Fibroblast of the aortic adventitia (primary cell): ENCODE results near the gene NUDT14. TPM values are rescaled to one million over a fixed set of nuclear protein-coding genes. Genes with fewer than 3 reads are reported as not detected.

Source experiments
- DNase-seq: peaks from one replicate; pipeline ENCODE4 v3.0.0-alpha.2; 2010; ENCODE audit warnings: low read depth
- H3K4me3 ChIP-seq: 2 replicates; pipeline ENCODE4 v1.5.1; 2011; ENCODE audit warnings: low read depth, mild to moderate bottlenecking, control low read depth, low read length, moderate library complexity
- total RNA-seq: library from RNA; depleted of rRNA; stranded (reverse); fragments of >200 nt; gene quantifications from 2 replicates; pipeline ENCODE4 v1.2.3, GENCODE V29; 2012; ENCODE audit warnings: low replicate concordance
- TF ChIP-seq, protein P1 (sequence below): IDR thresholded peaks from 2 replicates; pipeline ENCODE4 v1.5.1; 2011; ENCODE audit warnings: mild to moderate bottlenecking, low read length, control low read depth, inconsistent platforms; ENCODE audit not compliant: insufficient read depth

The NUDT14 gene
- total RNA-seq, 1 donor: 11.7 TPM

DNA sequence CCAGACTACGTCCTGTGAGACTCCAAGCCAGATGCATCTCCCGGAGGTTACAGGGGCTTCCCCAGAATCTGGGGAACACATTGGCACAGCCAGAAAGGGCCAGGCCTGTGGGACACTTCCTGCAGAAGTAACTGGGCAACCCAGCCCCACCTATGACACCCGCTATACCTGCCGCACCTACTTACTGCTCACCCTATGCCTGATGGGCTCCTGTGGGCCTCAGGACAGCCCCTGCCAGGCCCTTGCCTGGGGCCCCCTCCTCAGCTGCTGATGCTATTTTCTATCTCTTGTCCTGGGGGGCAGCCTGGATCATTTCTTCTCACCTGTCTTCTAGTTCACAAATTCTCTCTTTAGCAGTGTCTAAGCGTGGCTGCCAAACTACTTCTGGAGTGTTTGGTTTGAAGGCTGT lies 41.3 kb downstream of the NUDT14 start:
- no peak overlapping the region for H3K4me3 ChIP-seq
- TF ChIP-seq, protein P1, sequence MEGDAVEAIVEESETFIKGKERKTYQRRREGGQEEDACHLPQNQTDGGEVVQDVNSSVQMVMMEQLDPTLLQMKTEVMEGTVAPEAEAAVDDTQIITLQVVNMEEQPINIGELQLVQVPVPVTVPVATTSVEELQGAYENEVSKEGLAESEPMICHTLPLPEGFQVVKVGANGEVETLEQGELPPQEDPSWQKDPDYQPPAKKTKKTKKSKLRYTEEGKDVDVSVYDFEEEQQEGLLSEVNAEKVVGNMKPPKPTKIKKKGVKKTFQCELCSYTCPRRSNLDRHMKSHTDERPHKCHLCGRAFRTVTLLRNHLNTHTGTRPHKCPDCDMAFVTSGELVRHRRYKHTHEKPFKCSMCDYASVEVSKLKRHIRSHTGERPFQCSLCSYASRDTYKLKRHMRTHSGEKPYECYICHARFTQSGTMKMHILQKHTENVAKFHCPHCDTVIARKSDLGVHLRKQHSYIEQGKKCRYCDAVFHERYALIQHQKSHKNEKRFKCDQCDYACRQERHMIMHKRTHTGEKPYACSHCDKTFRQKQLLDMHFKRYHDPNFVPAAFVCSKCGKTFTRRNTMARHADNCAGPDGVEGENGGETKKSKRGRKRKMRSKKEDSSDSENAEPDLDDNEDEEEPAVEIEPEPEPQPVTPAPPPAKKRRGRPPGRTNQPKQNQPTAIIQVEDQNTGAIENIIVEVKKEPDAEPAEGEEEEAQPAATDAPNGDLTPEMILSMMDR: no peak
- no peak for DNase-seq

DNA sequence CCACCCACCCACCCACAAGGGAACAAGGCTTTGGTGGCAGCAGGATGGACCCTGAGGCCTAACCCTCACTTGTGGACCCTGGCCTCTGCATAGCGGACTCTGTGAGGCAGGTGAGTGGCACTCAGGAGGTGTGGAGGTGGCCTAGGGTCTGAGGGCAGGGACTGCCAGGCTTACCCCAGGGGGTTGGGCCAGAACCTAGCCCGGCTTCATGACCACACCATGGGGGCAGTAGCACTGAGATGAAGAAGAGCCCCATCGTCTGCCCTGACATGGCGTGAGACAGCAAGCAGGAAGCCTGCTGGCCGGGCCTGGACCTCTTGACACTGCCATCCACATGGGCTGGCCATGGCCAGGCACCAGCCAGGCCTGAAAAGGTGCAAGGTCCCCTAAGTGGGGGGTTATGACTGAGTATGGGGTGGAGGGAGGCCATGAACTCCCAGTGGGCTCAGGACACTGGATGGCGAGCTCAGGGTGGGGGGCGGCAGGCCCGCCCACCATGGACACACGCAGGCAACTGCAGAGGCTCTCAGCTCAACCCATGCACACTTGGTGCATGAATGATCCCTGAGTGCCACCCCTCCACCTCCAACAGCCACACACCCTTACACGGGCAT lies 41.8 kb downstream of the NUDT14 start:
- TF ChIP-seq, protein P1: no peak
- no peak overlapping the region for H3K4me3 ChIP-seq
- DNase-seq: no peak

DNA sequence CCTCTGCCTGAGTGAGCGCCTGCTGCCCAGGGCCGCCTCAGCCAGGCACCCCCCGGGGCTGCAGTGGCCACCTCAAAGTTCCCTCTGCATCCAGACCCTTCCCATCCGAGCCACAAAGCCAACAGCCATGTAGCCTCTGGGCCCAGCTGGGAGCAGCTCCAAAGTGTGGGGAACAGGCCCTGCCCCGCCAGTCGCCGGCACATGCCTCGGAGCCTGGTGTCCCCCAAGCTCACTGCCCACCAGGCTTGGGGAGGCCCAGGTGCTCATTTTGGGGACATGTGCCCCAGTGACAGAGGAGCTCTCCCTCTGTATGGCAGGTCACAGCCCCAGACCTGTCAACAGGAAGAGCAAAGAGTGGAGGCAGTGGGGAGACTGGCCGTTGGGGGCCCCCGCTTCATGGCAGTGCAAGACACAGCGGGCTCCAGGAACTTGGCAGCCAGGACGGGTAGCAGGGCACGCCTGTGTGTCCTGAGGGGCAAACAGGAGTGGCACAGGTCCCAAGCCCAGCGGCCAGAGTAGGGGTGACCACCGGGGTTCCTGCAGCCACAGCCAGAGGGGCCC lies 42.5 kb downstream of the NUDT14 start:
- TF ChIP-seq, protein P1: no peak
- H3K4me3 ChIP-seq: no peak overlapping the region
- no peak for DNase-seq

DNA sequence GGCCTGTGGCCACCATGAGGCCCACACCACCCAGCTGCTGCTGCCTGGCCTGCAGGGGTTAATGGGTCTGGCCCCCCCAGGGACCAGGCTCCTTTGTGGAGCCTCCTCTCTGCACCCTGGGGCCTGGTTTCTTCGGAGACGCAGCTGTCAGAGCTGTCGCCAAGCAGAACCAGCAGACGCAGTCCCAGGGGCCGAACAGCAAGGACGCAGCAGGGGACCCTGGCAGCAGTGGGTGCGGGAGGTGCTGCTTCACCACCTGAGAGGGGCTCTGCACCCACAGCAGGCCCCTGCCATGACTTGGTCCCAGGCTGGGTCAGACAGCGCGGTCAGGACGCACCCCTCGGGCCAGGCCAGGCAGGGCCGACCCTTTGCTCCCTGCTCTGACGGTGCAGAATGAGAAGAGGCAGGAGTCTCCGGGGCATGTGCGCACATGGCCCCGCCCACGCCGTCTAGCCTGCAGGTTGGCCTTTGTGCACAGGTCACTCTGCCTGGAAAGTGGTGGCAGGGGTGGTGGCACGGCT lies 43.0 kb downstream of the NUDT14 start:
- no peak for DNase-seq
- TF ChIP-seq, protein P1: no peak
- H3K4me3 ChIP-seq: no peak overlapping the region

DNA sequence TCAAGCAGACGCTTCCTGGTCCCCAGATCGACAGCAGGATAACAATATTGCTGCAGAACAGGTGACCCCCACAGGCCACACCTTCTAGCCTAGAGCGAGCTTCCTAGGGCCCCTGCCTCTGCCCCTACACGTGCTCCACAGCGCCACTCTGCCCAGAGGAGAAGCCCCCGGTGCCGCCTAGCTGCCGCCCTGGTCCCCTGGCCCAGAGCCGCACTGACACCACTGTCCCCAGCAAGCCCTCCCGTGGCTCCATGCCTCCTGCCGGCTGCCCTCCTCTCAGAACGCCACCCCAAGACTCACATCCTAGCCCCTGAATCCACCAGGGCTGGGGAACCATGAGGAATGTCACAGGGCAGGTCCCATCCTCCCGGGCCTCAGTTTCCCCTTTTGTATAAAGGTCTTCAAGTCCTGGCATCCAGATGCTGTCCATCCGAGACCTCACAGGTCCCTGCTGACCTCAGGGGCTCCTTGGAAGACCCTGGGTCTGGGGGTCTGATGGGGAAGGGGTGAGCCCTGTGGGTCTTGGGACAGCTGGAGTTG lies 43.6 kb downstream of the NUDT14 start:
- TF ChIP-seq, protein P1: no peak
- H3K4me3 ChIP-seq: no peak overlapping the region
- no peak for DNase-seq

DNA sequence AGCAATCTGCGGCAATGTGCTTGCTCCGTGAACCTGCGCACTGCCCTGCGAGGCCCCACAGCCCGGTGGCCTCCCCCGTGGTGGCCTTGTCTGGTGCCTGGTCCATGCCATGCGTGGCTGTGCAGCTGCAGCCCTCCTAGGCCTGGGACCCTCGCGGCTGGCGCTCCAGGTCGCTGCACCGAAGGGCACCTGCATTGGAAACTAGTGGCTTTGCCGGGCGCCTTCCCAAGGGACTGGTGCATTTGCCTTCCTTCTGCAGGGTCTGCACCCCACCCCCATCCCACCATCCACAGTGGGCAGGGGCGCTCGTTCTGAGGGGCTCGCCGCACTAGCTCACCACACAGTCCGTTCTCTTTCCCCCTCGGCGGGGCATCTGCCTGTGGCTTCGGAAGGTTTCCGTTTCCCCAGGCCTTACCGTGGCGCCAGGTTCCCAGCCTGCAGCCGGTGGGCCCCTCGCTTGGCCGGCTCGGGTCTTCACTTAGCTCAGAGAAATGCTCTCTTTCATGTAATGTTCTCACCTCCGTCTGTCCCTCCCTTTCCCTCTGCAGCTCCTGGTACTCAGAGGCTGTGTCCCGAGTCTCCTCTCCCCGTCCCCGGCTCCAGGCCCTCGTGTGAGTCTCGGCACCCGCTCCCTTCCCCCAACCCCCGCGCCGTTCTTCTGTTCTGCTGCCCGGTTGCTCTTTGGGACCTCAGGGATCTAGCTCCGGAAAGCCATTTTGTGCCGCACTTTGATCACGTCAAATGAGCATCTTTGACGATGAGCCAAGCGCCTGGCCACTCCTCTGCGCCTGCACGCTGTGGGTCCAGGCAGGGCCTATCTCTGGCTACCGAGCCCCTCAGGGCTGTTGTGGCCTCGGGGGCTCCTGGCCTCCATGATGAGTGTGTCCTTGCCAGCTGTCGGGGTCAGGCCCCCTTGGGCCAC lies 44.5 kb downstream of the NUDT14 start:
- TF ChIP-seq, protein P1: no peak
- no peak for DNase-seq

More for the DNA sequence above, 44.5 kb downstream of the NUDT14 start:
- no peak overlapping the region for H3K4me3 ChIP-seq
